ENCODE results near the gene UVRAG.

Gene UVRAG

DNA sequence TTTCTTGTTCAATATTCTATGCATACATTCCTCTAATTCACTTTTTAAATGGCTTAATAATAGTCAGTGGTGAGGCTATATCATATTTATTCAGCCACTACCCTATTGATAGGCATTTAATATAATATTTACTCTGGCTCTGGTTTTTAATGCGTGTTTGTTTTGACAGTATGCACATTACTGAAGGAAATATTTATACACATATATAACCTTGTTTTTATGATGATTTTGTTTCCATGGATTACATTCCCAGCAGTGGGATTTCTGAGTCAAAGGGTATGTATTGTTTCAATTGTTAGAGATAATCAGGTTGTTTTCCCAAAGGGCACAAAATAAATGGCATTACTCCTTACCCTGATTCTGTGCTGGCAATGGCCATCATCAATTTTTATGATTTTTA is 105.8 kb downstream of the UVRAG start:
- Histone ChIP-seq H3K79me1 (ENCODE audit: low read length) (no peaks in the 10 kb centered on the region), H3K4me1 (ENCODE audit: control insufficient read depth, low read depth, low read length) (no peaks in the 10 kb centered on the region), H2BK5ac (ENCODE audit: low read length) (no peak overlapping the region), H4K5ac (ENCODE audit: low read length) (no peak overlapping the region), H2BK120ac (ENCODE audit: low read depth, low read length) (no peak overlapping the region), H3K9ac (ENCODE audit: low read length) (no peak overlapping the region), H3K27ac (ENCODE audit: low read depth, low read length) (no peak overlapping the region), H3K4ac (ENCODE audit: low read depth, low read length) (no peak overlapping the region), H4K8ac (ENCODE audit: low read depth, low read length) (no peak overlapping the region), H3K4me2 (ENCODE audit: low read length) (no peak overlapping the region), H3K18ac (ENCODE audit: low read length) (no peak overlapping the region), H3K56ac (ENCODE audit: low read length) (no peak overlapping the region), H3K4me3 (ENCODE audit: low read length) (no peak overlapping the region), H3K36me3 (ENCODE audit: control insufficient read depth, insufficient read depth, low read length) (no peaks in the 10 kb centered on the region), H3K27me3 (ENCODE audit: insufficient read depth, low read length, poor library complexity) (no peaks in the 10 kb centered on the region), H3K79me2 (ENCODE audit: control insufficient read depth, insufficient read depth, low read length) (no peaks in the 10 kb centered on the region), H2BK15ac (replicated peaks; ENCODE audit: low read depth) (no peak overlapping the region), H2AK5ac (ENCODE audit: low read length) (no peak overlapping the region), H3K23ac (ENCODE audit: low read length) (no peak overlapping the region)
- WGBS (ENCODE audit: extremely low coverage, insufficient coverage, low lambda C conversion rate) = no CpG with 5 or more reads among the region's 1 CpG
- no peak for DNase-seq

- Histone ChIP-seq H3K18ac (ENCODE audit: low read length) (no peak overlapping the region), H3K4me3 (ENCODE audit: low read length) (no peak overlapping the region), H2BK15ac (replicated peaks; ENCODE audit: low read depth) (no peak overlapping the region), H3K56ac (ENCODE audit: low read length) (no peak overlapping the region), H3K79me2 (ENCODE audit: control insufficient read depth, insufficient read depth, low read length) (no peaks in the 10 kb centered on the region), H3K4me2 (ENCODE audit: low read length) (no peak overlapping the region), H3K23ac (ENCODE audit: low read length) (no peak overlapping the region), H2BK5ac (ENCODE audit: low read length) (no peak overlapping the region), H2AK5ac (ENCODE audit: low read length) (no peak overlapping the region), H2BK120ac (ENCODE audit: low read depth, low read length) (no peak overlapping the region), H3K36me3 (ENCODE audit: control insufficient read depth, insufficient read depth, low read length) (no peaks in the 10 kb centered on the region), H3K4ac (ENCODE audit: low read depth, low read length) (no peak overlapping the region), H4K5ac (ENCODE audit: low read length) (no peak overlapping the region), H3K4me1 (ENCODE audit: control insufficient read depth, low read depth, low read length) (no peaks in the 10 kb centered on the region), H3K27ac (ENCODE audit: low read depth, low read length) (no peak overlapping the region), H4K8ac (ENCODE audit: low read depth, low read length) (no peak overlapping the region), H3K27me3 (ENCODE audit: insufficient read depth, low read length, poor library complexity) (no peaks in the 10 kb centered on the region), H3K79me1 (ENCODE audit: low read length) (no peaks in the 10 kb centered on the region), H3K9ac (ENCODE audit: low read length) (no peak overlapping the region)
- DNase-seq = no peak
- WGBS (ENCODE audit: extremely low coverage, insufficient coverage, low lambda C conversion rate) = no CpG with 5 or more reads among the region's 3 CpGs
Measured at GRCh38 chr11:75921808-75922207, 106.8 kb downstream of the UVRAG start.

DNA sequence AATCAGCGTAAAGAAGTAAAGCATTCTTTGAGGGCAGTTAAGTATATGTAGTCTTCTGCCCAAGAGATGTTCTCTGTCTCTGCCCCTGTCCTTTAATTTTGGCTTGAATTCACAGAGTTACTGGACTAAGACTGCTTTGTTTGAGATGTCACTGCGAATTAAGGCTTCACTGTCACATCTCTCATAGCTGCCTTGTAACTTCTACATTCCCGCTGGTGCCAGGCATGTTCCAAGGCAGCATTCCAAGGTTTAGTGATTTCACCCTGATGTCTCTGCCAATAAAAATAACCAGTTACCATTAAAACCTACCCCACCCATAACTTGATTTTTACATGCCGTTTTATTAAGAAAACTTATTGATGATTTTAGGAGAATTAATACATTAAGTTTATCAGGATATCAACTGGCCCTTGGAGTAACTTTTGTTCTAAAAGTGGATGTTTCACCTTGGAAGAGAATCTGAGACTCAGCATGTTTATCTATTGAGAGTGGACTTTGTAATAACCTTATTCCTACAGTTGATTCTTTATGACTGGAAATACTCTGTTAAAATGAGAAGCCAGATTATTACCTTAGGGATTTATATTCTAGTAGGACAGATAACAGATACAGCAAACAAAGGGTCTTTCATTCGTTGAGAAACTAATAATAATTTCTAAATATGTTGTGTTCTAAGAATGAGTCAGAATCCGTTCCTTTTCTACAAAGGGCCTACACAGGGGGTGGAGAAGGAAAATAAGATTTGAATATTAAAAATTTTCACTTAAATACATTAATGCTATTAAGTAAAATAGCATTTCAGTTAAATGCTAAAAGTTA is 110.2 kb downstream of the UVRAG start:
- H2BK5ac ChIP-seq (ENCODE audit: low read length) = no peak overlapping the region
- H3K4ac ChIP-seq (ENCODE audit: low read depth, low read length) = no peak overlapping the region
- no peak overlapping the region for H3K4me2 ChIP-seq (ENCODE audit: low read length)
- H2BK15ac ChIP-seq (replicated peaks; ENCODE audit: low read depth) = no peak overlapping the region
- H3K79me2 ChIP-seq (ENCODE audit: control insufficient read depth, insufficient read depth, low read length) = no peaks in the 10 kb centered on the region
- no peak overlapping the region for H3K27ac ChIP-seq (ENCODE audit: low read depth, low read length)
- WGBS (ENCODE audit: extremely low coverage, insufficient coverage, low lambda C conversion rate) = no CpG with 5 or more reads among the region's 6 CpGs
- H3K23ac ChIP-seq (ENCODE audit: low read length) = no peak overlapping the region
- H3K4me1 ChIP-seq (ENCODE audit: control insufficient read depth, low read depth, low read length) = no peaks in the 10 kb centered on the region
- no peaks in the 10 kb centered on the region for H3K36me3 ChIP-seq (ENCODE audit: control insufficient read depth, insufficient read depth, low read length)
- no peak overlapping the region for H3K18ac ChIP-seq (ENCODE audit: low read length)
- H4K5ac ChIP-seq (ENCODE audit: low read length) = no peak overlapping the region
- H3K27me3 ChIP-seq (ENCODE audit: insufficient read depth, low read length, poor library complexity) = no peaks in the 10 kb centered on the region
- H3K4me3 ChIP-seq (ENCODE audit: low read length) = no peak overlapping the region
- H3K9ac ChIP-seq (ENCODE audit: low read length) = no peak overlapping the region
- H3K56ac ChIP-seq (ENCODE audit: low read length) = no peak overlapping the region
- H3K79me1 ChIP-seq (ENCODE audit: low read length) = no peaks in the 10 kb centered on the region
- no peak for DNase-seq
- no peak overlapping the region for H2AK5ac ChIP-seq (ENCODE audit: low read length)
- no peak overlapping the region for H2BK120ac ChIP-seq (ENCODE audit: low read depth, low read length)
- H4K8ac ChIP-seq (ENCODE audit: low read depth, low read length) = no peak overlapping the region

- no CpG with 5 or more reads among the region's 1 CpG for WGBS (ENCODE audit: extremely low coverage, insufficient coverage, low lambda C conversion rate)
- H2BK15ac ChIP-seq (replicated peaks; ENCODE audit: low read depth) = no peak overlapping the region
- H3K36me3 ChIP-seq (ENCODE audit: control insufficient read depth, insufficient read depth, low read length) = no peaks in the 10 kb centered on the region
Measured at GRCh38 chr11:75925785-75926164, 110.8 kb downstream of the UVRAG start.

DNA sequence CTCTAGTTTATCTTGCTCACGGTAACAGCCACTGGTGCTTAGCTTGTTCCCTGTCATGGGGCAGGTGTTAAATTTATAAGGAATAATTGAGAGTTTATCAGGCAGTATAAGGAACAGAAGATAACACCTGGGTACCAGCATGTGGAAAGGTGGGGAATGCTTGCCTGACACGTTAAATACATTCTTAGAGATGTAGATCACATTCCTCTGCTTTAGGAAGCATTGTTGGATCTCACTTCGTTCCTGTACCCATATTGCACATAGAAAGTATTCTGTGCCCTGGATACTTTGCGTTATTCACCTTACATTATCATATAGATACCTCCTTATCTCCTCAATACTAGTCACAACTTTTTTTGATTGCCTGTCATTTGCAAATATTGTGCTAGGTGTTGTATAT is 114.7 kb downstream of the UVRAG start:
- Histone ChIP-seq H3K27ac (ENCODE audit: low read depth, low read length) (no peak overlapping the region), H3K36me3 (ENCODE audit: control insufficient read depth, insufficient read depth, low read length) (no peaks in the 10 kb centered on the region), H3K56ac (ENCODE audit: low read length) (no peak overlapping the region), H3K4me3 (ENCODE audit: low read length) (no peak overlapping the region), H2BK120ac (ENCODE audit: low read depth, low read length) (no peak overlapping the region), H3K79me1 (ENCODE audit: low read length) (no peaks in the 10 kb centered on the region), H2BK5ac (ENCODE audit: low read length) (no peak overlapping the region), H4K8ac (ENCODE audit: low read depth, low read length) (no peak overlapping the region), H3K9ac (ENCODE audit: low read length) (no peak overlapping the region), H2BK15ac (replicated peaks; ENCODE audit: low read depth) (no peak overlapping the region), H4K5ac (ENCODE audit: low read length) (no peak overlapping the region), H3K27me3 (ENCODE audit: insufficient read depth, low read length, poor library complexity) (no peaks in the 10 kb centered on the region), H2AK5ac (ENCODE audit: low read length) (no peak overlapping the region), H3K18ac (ENCODE audit: low read length) (no peak overlapping the region), H3K23ac (ENCODE audit: low read length) (no peak overlapping the region), H3K4me2 (ENCODE audit: low read length) (no peak overlapping the region), H3K4me1 (ENCODE audit: control insufficient read depth, low read depth, low read length) (no peaks in the 10 kb centered on the region), H3K79me2 (ENCODE audit: control insufficient read depth, insufficient read depth, low read length) (no peaks in the 10 kb centered on the region), H3K4ac (ENCODE audit: low read depth, low read length) (no peak overlapping the region)
- no peak for DNase-seq
- WGBS (ENCODE audit: extremely low coverage, insufficient coverage, low lambda C conversion rate) = no CpG with 5 or more reads among the region's 4 CpGs

More at GRCh38 chr11:75925785-75926164, 110.8 kb downstream of the UVRAG start:
- H3K4me3 ChIP-seq (ENCODE audit: low read length) = no peak overlapping the region
- no peak overlapping the region for H2BK5ac ChIP-seq (ENCODE audit: low read length)
- no peaks in the 10 kb centered on the region for H3K27me3 ChIP-seq (ENCODE audit: insufficient read depth, low read length, poor library complexity)
- DNase-seq = no peak
- no peak overlapping the region for H2BK120ac ChIP-seq (ENCODE audit: low read depth, low read length)
- no peak overlapping the region for H2AK5ac ChIP-seq (ENCODE audit: low read length)
- H3K79me2 ChIP-seq (ENCODE audit: control insufficient read depth, insufficient read depth, low read length) = no peaks in the 10 kb centered on the region
- no peaks in the 10 kb centered on the region for H3K79me1 ChIP-seq (ENCODE audit: low read length)
- H3K27ac ChIP-seq (ENCODE audit: low read depth, low read length) = no peak overlapping the region
- no peak overlapping the region for H4K8ac ChIP-seq (ENCODE audit: low read depth, low read length)
- no peak overlapping the region for H3K18ac ChIP-seq (ENCODE audit: low read length)
- H3K23ac ChIP-seq (ENCODE audit: low read length) = no peak overlapping the region
- H3K9ac ChIP-seq (ENCODE audit: low read length) = no peak overlapping the region
- no peak overlapping the region for H3K4me2 ChIP-seq (ENCODE audit: low read length)
- no peak overlapping the region for H3K4ac ChIP-seq (ENCODE audit: low read depth, low read length)
- H4K5ac ChIP-seq (ENCODE audit: low read length) = no peak overlapping the region
- H3K56ac ChIP-seq (ENCODE audit: low read length) = no peak overlapping the region
- no peaks in the 10 kb centered on the region for H3K4me1 ChIP-seq (ENCODE audit: control insufficient read depth, low read depth, low read length)

- Histone ChIP-seq H2BK15ac (replicated peaks; ENCODE audit: low read depth) (no peak overlapping the region), H2BK5ac (ENCODE audit: low read length) (no peak overlapping the region), H4K5ac (ENCODE audit: low read length) (no peak overlapping the region), H3K18ac (ENCODE audit: low read length) (no peak overlapping the region), H3K23ac (ENCODE audit: low read length) (no peak overlapping the region), H3K79me1 (ENCODE audit: low read length) (no peaks in the 10 kb centered on the region), H3K4me3 (ENCODE audit: low read length) (no peak overlapping the region), H3K36me3 (ENCODE audit: control insufficient read depth, insufficient read depth, low read length) (no peaks in the 10 kb centered on the region), H3K4ac (ENCODE audit: low read depth, low read length) (no peak overlapping the region), H3K27me3 (ENCODE audit: insufficient read depth, low read length, poor library complexity) (no peaks in the 10 kb centered on the region), H2AK5ac (ENCODE audit: low read length) (no peak overlapping the region), H3K27ac (ENCODE audit: low read depth, low read length) (no peak overlapping the region), H3K4me1 (ENCODE audit: control insufficient read depth, low read depth, low read length) (no peaks in the 10 kb centered on the region), H3K56ac (ENCODE audit: low read length) (no peak overlapping the region), H2BK120ac (ENCODE audit: low read depth, low read length) (no peak overlapping the region), H3K4me2 (ENCODE audit: low read length) (no peak overlapping the region), H3K9ac (ENCODE audit: low read length) (no peak overlapping the region), H3K79me2 (ENCODE audit: control insufficient read depth, insufficient read depth, low read length) (no peaks in the 10 kb centered on the region), H4K8ac (ENCODE audit: low read depth, low read length) (no peak overlapping the region)
- no CpG with 5 or more reads among the region's 5 CpGs for WGBS (ENCODE audit: extremely low coverage, insufficient coverage, low lambda C conversion rate)
- DNase-seq = no peak
Measured at GRCh38 chr11:75930534-75930933, 115.5 kb downstream of the UVRAG start.
